CD14-positive monocyte (primary cell): ENCODE data around the gene TIMM21. TPM values are rescaled to one million over a fixed set of nuclear protein-coding genes. Genes with fewer than 3 reads are reported as not detected.

Experiments
- DNase-seq, 3 donors: peaks; one replicate each; pipeline ENCODE4 v3.0.0-alpha.2; 2011 to 2022
- H2AFZ ChIP-seq: 2 replicates; pipeline ENCODE4 v1.6.0; 2012; ENCODE audit warnings: mild to moderate bottlenecking, low read depth, low read length, inconsistent platforms; ENCODE audit not compliant: insufficient read depth, poor library complexity, severe bottlenecking
- H3K27ac ChIP-seq, 2 donors: 1 replicate in 1 of 2; 2 replicates in 1 of 2; pipeline ENCODE4 v1.5.1; 2012 to 2013; ENCODE audit warnings: low read length in 2 of 2, control low read depth in 1 of 2, inconsistent platforms in 1 of 2, low read depth in 1 of 2, mild to moderate bottlenecking in 1 of 2
- H3K27me3 ChIP-seq, 2 donors: one replicate each; pipeline versions ENCODE4 v1.6.0 to v1.6.1; 2011 to 2013; ENCODE audit warnings: low read length in 2 of 2; ENCODE audit not compliant: control insufficient read depth in 2 of 2, insufficient read depth in 2 of 2
- H3K36me3 ChIP-seq, 2 donors: replicated peaks in 1 of 2; 1 replicate in 1 of 2; 2 replicates in 1 of 2; pipeline versions ENCODE4 v1.5.1 to v1.6.1; 2012 to 2013; ENCODE audit warnings: low read length in 2 of 2, control low read depth in 1 of 2, inconsistent platforms in 1 of 2, mild to moderate bottlenecking in 1 of 2; ENCODE audit not compliant: insufficient read depth in 2 of 2, control insufficient read depth in 1 of 2
- H3K4me1 ChIP-seq, 2 donors: 1 replicate in 1 of 2; 2 replicates in 1 of 2; pipeline versions ENCODE4 v1.5.1 to v1.6.1; 2012 to 2013; ENCODE audit warnings: low read length in 2 of 2, control low read depth in 1 of 2, inconsistent platforms in 1 of 2, mild to moderate bottlenecking in 1 of 2, moderate library complexity in 1 of 2; ENCODE audit not compliant: insufficient read depth in 2 of 2, control insufficient read depth in 1 of 2
- H3K4me2 ChIP-seq: replicated peaks from 2 replicates; pipeline ENCODE3; 2012; ENCODE audit warnings: low read length, moderate library complexity, mild to moderate bottlenecking; ENCODE audit not compliant: poor library complexity, severe bottlenecking; ENCODE audit errors: extremely low read depth
- H3K4me3 ChIP-seq, 3 experiments: fragments of 200-600 bp in 1 of 3; sonication (generic) in 1 of 3; replicated peaks in 1 of 3; 1 replicate in 2 of 3; 2 replicates in 1 of 3; pipeline ENCODE4 v1.5.1; 2011 to 2013; ENCODE audit warnings: low read length in 3 of 3, mild to moderate bottlenecking in 3 of 3, control low read depth in 2 of 3, low read depth in 2 of 3, inconsistent platforms in 1 of 3, moderate library complexity in 1 of 3
- H3K79me2 ChIP-seq: 2 replicates; pipeline ENCODE4 v1.6.0; 2012; ENCODE audit warnings: mild to moderate bottlenecking, control low read depth, inconsistent platforms, low read length, moderate library complexity; ENCODE audit not compliant: insufficient read depth
- H3K9ac ChIP-seq: 2 replicates; pipeline ENCODE4 v1.6.0; 2017; ENCODE audit warnings: low read length, mild to moderate bottlenecking; ENCODE audit not compliant: insufficient read depth, poor library complexity, severe bottlenecking
- H3K9me3 ChIP-seq, 2 donors: replicated peaks in 1 of 2; 1 replicate in 1 of 2; 2 replicates in 1 of 2; pipeline versions ENCODE4 v1.5.1 to v1.6.1; 2012 to 2013; ENCODE audit warnings: low read length in 2 of 2, control low read depth in 1 of 2; ENCODE audit not compliant: control insufficient read depth in 1 of 2, insufficient read depth in 1 of 2
- H4K20me1 ChIP-seq: 2 replicates; pipeline ENCODE4 v1.6.0; 2012; ENCODE audit warnings: mild to moderate bottlenecking, low read length, control low read depth, moderate library complexity; ENCODE audit not compliant: insufficient read depth
- H3K27ac Mint-ChIP-seq, 7 donors: one replicate each; pipeline ENCODE4 v1.8.0; 2020; ENCODE audit warnings: mild to moderate bottlenecking in 7 of 7, mixed read lengths in 7 of 7, moderate library complexity in 6 of 7, inconsistent platforms in 2 of 7
- H3K27me3 Mint-ChIP-seq, 3 donors: one replicate each; pipeline ENCODE4 v1.8.0; 2021 to 2022; ENCODE audit warnings: low read depth in 3 of 3, mild to moderate bottlenecking in 3 of 3, mixed read lengths in 3 of 3, moderate library complexity in 3 of 3, inconsistent platforms in 1 of 3
- H3K36me3 Mint-ChIP-seq, 2 donors: one replicate each; pipeline ENCODE4 v1.8.0; 2020; ENCODE audit warnings: mixed read lengths in 2 of 2, inconsistent platforms in 1 of 2, mild to moderate bottlenecking in 1 of 2
- H3K4me1 Mint-ChIP-seq: one replicate; pipeline ENCODE4 v1.8.0; 2020; ENCODE audit warnings: mild to moderate bottlenecking, mixed read lengths
- H3K4me3 Mint-ChIP-seq, 2 donors: one replicate each; pipeline ENCODE4 v1.8.0; 2020; ENCODE audit warnings: mild to moderate bottlenecking in 2 of 2, mixed read lengths in 2 of 2, moderate library complexity in 1 of 2
- H3K9me3 Mint-ChIP-seq, 7 donors: one replicate each; pipeline ENCODE4 v1.8.0; 2020 to 2022; ENCODE audit warnings: mixed read lengths in 7 of 7, mild to moderate bottlenecking in 6 of 7, moderate library complexity in 6 of 7, inconsistent platforms in 2 of 7
- CTCF ChIP-seq: fragments of 200-600 bp; IDR thresholded peaks from one replicate; pipeline ENCODE4 v1.8.0; 2022; ENCODE audit warnings: antibody characterized with exemption, mild to moderate bottlenecking
- WGBS: methylation state at CpG from one replicate; pipeline ENCODE4 v1.1.5; 2013; ENCODE audit warnings: missing lambda C conversion rate; ENCODE audit not compliant: insufficient coverage; 5-methylcytosine and 5-hydroxymethylcytosine counted together
- intact Hi-C, 2 donors: fragments of 100-400 bp; cut with micrococcal nuclease; formaldehyde crosslinking; loops; one replicate each; pipeline versions ENCODE4 v1.15.0 to v1.15.1; 2023
- polyA plus RNA-seq, 3 donors: library from polyadenylated mRNA; depleted of rRNA in 1 of 3; unstranded in 2 of 3; stranded (reverse) in 1 of 3; fragments of 300-500 nt in 2 of 3; fragments of >200 nt in 1 of 3; fragmentation: Illumina TruSeq in 2 of 3; gene quantifications; 1 replicate in 2 of 3; 2 replicates in 1 of 3; pipeline ENCODE4 v1.2.3, GENCODE V29; 2012 to 2021

TIMM21 gene
- polyA plus RNA-seq, 3 donors: 11.0 to 15.6 (median 14.7) TPM

DNA sequence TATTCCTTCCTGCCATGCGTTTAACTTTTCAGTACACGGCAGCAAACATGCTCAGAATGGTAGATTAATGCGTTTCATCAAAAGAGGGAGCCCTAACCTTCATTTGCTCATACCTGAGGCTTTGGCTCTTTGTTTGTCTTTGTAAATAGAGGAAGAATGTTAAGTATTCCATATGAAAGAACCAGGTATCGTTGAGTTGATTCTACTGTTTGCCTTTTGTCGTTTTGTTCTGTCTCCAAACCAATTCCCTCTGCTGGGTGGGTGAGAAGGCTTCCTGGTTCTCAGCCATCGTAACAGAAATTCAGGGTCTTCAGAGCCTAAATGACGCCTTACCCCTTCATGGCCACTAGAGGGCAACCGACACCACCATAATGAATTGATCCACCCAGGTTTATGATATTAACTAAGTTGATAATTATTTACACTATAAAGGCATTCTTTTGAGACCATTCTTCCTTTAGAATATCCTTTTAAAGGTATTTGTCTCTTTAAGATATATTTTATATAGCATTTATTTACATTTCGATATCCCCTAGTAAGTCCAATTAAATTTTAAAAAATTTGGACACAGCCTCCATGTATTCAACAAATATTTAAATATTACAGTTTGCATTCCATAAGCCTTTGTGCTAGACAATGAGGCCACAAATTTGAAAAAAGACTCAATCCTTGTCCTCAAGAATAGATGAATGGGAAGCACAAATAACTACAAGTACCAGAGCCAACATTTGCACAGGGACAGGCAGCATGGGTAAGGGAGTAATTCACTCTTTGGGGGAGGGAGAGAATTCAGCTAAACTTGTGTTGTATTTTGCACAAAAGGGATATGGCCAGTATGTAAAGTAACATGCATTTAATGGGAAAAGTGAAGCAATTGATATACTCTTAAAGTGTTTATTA, 48.1 kb downstream of the TIMM21 start:
- Histone ChIP-seq H3K4me3 (no peak overlapping the region), H3K9ac (no peak overlapping the region), H3K79me2 (no peaks in the 10 kb centered on the region), H3K27me3 (no peaks in the 10 kb centered on the region), H3K4me1 (peaks cover 13 to 14% of the 10 kb centered on the region in 2 donors), H2AFZ (no peak overlapping the region), H3K4me2 (peak overlapping the region; percentile 52), H3K27ac (no peak overlapping the region), H3K36me3 (no peaks in the 10 kb centered on the region), H4K20me1 (no peaks in the 10 kb centered on the region), H3K9me3 (no peaks in the 10 kb centered on the region)
- DNase-seq: peak; percentile 46 to 66 (median 66)
- peak overlapping the region in 1 of 7 donors; percentile 17 for H3K27ac Mint-ChIP-seq
- peaks cover 21% of the 10 kb centered on the region for H3K4me1 Mint-ChIP-seq
- 0% methylated on average over 1 of the region's 9 CpGs for WGBS
- H3K9me3 Mint-ChIP-seq: no peaks in the 10 kb centered on the region
- peaks cover 2 to 21% (median 7%) of the 10 kb centered on the region in 3 donors for H3K27me3 Mint-ChIP-seq
- TF ChIP-seq CTCF: peak; percentile 92
- H3K4me3 Mint-ChIP-seq: peak overlapping the region in 1 of 2 donors; percentile 78
- intact Hi-C loops: loop anchor here (2.0 to 5.0 kb wide), 3 partner anchors 144 to 356 kb away; no protein-coding TSS in a partner anchor
- H3K36me3 Mint-ChIP-seq: no peaks in the 10 kb centered on the region

DNA sequence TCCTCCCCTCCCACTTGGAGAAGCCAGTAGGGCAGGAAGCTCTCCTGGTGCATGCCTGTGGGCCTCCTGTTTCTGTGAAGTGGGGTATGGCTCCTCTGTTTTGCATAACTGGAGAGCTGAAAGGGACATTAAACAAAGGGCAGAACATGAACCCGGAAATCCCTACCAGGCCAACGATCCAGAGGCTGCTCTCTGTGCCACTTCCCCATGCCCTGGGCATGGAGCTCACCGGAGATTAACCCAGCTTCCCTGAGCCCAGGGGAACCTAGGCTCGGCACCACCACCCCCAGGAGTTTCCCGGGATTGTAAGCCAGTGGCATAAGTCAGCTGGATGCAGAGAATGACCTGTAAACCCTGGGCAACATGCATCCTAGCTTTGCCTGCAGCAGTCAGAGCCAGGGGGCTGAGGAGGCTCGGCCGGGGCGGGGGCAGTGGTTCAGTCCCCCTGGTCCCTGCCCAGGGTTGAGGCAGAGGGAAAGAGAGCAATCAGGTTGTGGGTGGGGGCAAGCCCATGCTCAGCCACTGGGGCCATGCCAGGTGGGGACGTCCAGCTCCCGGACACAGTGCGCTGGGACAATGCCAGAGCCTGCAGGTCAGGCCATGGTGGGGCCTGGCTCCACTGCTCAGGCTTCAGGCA, 49.5 kb downstream of the TIMM21 start:
- no peaks in the 10 kb centered on the region for H3K36me3 Mint-ChIP-seq
- 93% methylated on average over 11 of the region's 11 CpGs for WGBS
- Histone ChIP-seq H3K27ac (no peak overlapping the region), H3K4me1 (peaks cover 13 to 14% of the 10 kb centered on the region in 2 donors), H3K9ac (no peak overlapping the region), H3K27me3 (no peaks in the 10 kb centered on the region), H3K36me3 (no peaks in the 10 kb centered on the region), H3K9me3 (no peaks in the 10 kb centered on the region), H4K20me1 (no peaks in the 10 kb centered on the region), H3K79me2 (no peaks in the 10 kb centered on the region), H3K4me2 (no peak overlapping the region), H3K4me3 (no peak overlapping the region), H2AFZ (no peak overlapping the region)
- peaks cover 21% of the 10 kb centered on the region for H3K4me1 Mint-ChIP-seq
- DNase-seq: no peak
- no peak overlapping the region for H3K4me3 Mint-ChIP-seq
- H3K27me3 Mint-ChIP-seq: peaks cover 2 to 24% (median 7%) of the 10 kb centered on the region in 3 donors
- TF ChIP-seq CTCF: no peak
- H3K9me3 Mint-ChIP-seq: no peaks in the 10 kb centered on the region
- intact Hi-C loops: loop anchor here (2.0 to 5.0 kb wide), 3 partner anchors 143 to 354 kb away; no protein-coding TSS in a partner anchor
- H3K27ac Mint-ChIP-seq: no peak overlapping the region
